Measurements from ENCODE around the gene ERBB4.

DNA sequence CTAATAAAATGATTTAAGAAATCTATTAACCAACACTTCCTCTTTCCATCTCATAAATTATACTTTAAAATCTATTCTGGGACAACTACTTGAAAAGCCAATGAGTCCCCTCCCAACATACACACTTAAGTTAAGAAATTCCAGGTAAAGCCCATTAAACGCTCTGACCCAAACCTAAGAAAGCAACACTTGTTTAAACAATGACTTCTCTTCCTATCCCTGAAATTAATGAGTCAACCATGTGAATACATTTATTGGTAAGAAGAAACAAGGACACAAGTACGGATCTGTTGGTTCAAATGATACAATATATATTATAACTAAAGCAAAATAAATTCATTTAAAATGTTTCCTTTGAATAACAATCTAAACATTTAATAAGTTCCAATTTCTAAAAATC, 279.4 kb downstream of the ERBB4 start:
- TF ChIP-seq, protein P1, sequence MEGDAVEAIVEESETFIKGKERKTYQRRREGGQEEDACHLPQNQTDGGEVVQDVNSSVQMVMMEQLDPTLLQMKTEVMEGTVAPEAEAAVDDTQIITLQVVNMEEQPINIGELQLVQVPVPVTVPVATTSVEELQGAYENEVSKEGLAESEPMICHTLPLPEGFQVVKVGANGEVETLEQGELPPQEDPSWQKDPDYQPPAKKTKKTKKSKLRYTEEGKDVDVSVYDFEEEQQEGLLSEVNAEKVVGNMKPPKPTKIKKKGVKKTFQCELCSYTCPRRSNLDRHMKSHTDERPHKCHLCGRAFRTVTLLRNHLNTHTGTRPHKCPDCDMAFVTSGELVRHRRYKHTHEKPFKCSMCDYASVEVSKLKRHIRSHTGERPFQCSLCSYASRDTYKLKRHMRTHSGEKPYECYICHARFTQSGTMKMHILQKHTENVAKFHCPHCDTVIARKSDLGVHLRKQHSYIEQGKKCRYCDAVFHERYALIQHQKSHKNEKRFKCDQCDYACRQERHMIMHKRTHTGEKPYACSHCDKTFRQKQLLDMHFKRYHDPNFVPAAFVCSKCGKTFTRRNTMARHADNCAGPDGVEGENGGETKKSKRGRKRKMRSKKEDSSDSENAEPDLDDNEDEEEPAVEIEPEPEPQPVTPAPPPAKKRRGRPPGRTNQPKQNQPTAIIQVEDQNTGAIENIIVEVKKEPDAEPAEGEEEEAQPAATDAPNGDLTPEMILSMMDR (IDR thresholded peaks at IDR 0.05), result no peak
- TF ChIP-seq POLR2A (IDR thresholded peaks at IDR 0.05), result no peak

Data from Peyer's patch (tissue), 4 donors.